ENCODE measurements around the gene CELF6.

GRCh38 chr15:72269739-72270138 lies 50.2 kb downstream of the CELF6 start:
- no peak for TF ChIP-seq CTCF (conservative IDR thresholded peaks at IDR 0.05 in 1 of 2, IDR thresholded peaks at IDR 0.05 in 1 of 2; ENCODE audit: low read depth in 1 of 2, low read length in 2 of 2)
- TF ChIP-seq EZH2 (IDR thresholded peaks at IDR 0.05; ENCODE audit: low read length, missing control alignments): no peak
